CD8-positive, alpha-beta memory T cell (primary cell): ENCODE data around the gene ATXN10. TPM values are rescaled to one million over a fixed set of nuclear protein-coding genes. Genes with fewer than 3 reads are reported as not detected.

Experiments
- CTCF ChIA-PET: fragments of 350-600 bp; sonication (Branson Sonifier 250); formaldehyde crosslinking; loops from one replicate; lab custom pipeline; 2021; ENCODE audit warnings: antibody characterized with exemption; lab: Charles Lee
- POLR2A ChIA-PET: fragments of 350-600 bp; sonication (Branson Sonifier 250); formaldehyde crosslinking; loops from one replicate; lab custom pipeline; 2021; ENCODE audit warnings: antibody characterized with exemption; lab: Charles Lee
- DNase-seq, 5 donors: peaks; one replicate each; pipeline versions ENCODE4 v3.0.0 to v3.0.0-alpha.2; 2020 to 2022; ENCODE audit warnings: mixed read lengths in 1 of 5
- H3K27ac ChIP-seq: one replicate; pipeline ENCODE4 v1.7.0; 2013; ENCODE audit warnings: low read depth, mild to moderate bottlenecking, low read length, moderate library complexity
- H3K27me3 ChIP-seq: 2 replicates; pipeline ENCODE4 v1.7.0; 2013; ENCODE audit warnings: low read length, mild to moderate bottlenecking; ENCODE audit not compliant: insufficient read depth, poor library complexity, severe bottlenecking
- H3K36me3 ChIP-seq: 2 replicates; pipeline ENCODE4 v1.7.0; 2013; ENCODE audit warnings: mild to moderate bottlenecking, low read length, moderate library complexity; ENCODE audit not compliant: insufficient read depth
- H3K4me1 ChIP-seq: 2 replicates; pipeline ENCODE4 v1.7.0; 2013; ENCODE audit warnings: mild to moderate bottlenecking, low read length, moderate library complexity; ENCODE audit not compliant: insufficient read depth
- H3K4me3 ChIP-seq: 2 replicates; pipeline ENCODE4 v1.7.0; 2013; ENCODE audit warnings: mild to moderate bottlenecking, low read length
- H3K9me3 ChIP-seq: 2 replicates; pipeline ENCODE4 v1.7.0; 2013; ENCODE audit warnings: mild to moderate bottlenecking, low read length
- H3K27ac Mint-ChIP-seq, 8 donors: one replicate each; pipeline ENCODE4 v1.8.0; 2020 to 2021; ENCODE audit warnings: mixed read lengths in 8 of 8, mild to moderate bottlenecking in 6 of 8, inconsistent platforms in 3 of 8, moderate library complexity in 3 of 8
- H3K27me3 Mint-ChIP-seq, 2 donors: one replicate each; pipeline ENCODE4 v1.8.0; 2020 to 2021; ENCODE audit warnings: mixed read lengths in 2 of 2, mild to moderate bottlenecking in 1 of 2, moderate library complexity in 1 of 2
- H3K36me3 Mint-ChIP-seq, 3 donors: one replicate each; pipeline ENCODE4 v1.8.0; 2020 to 2021; ENCODE audit warnings: mixed read lengths in 3 of 3, inconsistent platforms in 1 of 3, mild to moderate bottlenecking in 1 of 3
- H3K4me1 Mint-ChIP-seq, 3 donors: one replicate each; pipeline ENCODE4 v1.8.0; 2020 to 2021; ENCODE audit warnings: mixed read lengths in 3 of 3, inconsistent platforms in 1 of 3, mild to moderate bottlenecking in 1 of 3
- H3K4me3 Mint-ChIP-seq, 7 donors: one replicate each; pipeline ENCODE4 v1.8.0; 2020 to 2021; ENCODE audit warnings: mixed read lengths in 7 of 7, mild to moderate bottlenecking in 6 of 7, moderate library complexity in 4 of 7, inconsistent platforms in 2 of 7
- H3K9me3 Mint-ChIP-seq, 5 donors: one replicate each; pipeline ENCODE4 v1.8.0; 2020 to 2022; ENCODE audit warnings: mixed read lengths in 5 of 5, mild to moderate bottlenecking in 3 of 5, moderate library complexity in 2 of 5, inconsistent platforms in 1 of 5
- polyA plus RNA-seq: library from polyadenylated mRNA; unstranded; fragments of 300-500 nt; fragmentation: Illumina TruSeq; gene quantifications from one replicate; pipeline ENCODE4 v1.2.3, GENCODE V29; 2021
- total RNA-seq, 2 experiments: library from RNA; stranded (reverse); gene quantifications; one replicate each; pipeline ENCODE4 v1.2.3, GENCODE V29; 2021

The ATXN10 gene
- total and polyA plus RNA-seq, 3 experiments from 2014 or later = 95.7 to 123 (median 122) TPM

DNA sequence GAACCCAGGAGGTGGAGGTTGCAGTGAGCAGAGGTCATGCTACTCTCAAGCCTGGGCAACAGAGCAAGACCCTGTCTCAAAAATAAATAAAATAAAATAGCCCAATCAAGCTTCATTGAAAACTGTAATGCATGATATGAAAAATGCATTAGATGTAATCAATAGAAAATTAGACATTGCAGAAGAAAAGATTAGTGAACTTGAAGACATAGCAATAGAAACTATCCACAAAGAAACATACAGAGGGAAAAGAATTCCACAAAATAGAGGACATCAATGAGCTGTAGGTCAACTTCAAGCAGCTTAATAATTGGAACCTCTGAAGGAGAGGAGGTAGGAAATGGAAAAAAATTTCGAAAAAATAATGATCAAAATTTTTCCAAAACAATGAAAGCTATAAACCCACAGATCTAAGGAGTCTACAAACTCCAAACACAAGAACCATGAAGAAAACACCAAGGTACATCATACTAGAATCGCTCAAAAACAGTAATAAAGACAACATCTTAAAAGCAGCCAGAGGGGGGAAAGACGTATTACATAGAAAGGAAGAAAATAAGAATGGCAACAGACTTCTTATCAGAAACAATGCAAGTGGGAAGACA lies 201.1 kb downstream of the ATXN10 start:
- Histone ChIP-seq H3K9me3 (no peaks in the 10 kb centered on the region), H3K4me1 (no peaks in the 10 kb centered on the region), H3K36me3 (no peaks in the 10 kb centered on the region), H3K4me3 (no peak overlapping the region), H3K27ac (no peak overlapping the region), H3K27me3 (peaks cover 7% of the 10 kb centered on the region)
- H3K36me3 Mint-ChIP-seq = peaks cover 0 to 15% (median 2%) of the 10 kb centered on the region in 3 donors
- ChIA-PET POLR2A (no interaction called here), CTCF (interaction anchor here (0.5 kb wide), 1 partner anchor 227 kb away, joined by 3 read pairs; no protein-coding TSS in a partner anchor)
- DNase-seq = no peak
- H3K4me3 Mint-ChIP-seq = no peak overlapping the region
- H3K27me3 Mint-ChIP-seq = peaks cover 16 to 19% of the 10 kb centered on the region in 2 donors
- no peaks in the 10 kb centered on the region for H3K4me1 Mint-ChIP-seq
- H3K9me3 Mint-ChIP-seq = peaks cover 3 to 22% (median 11%) of the 10 kb centered on the region in 5 donors
- no peak overlapping the region for H3K27ac Mint-ChIP-seq

DNA sequence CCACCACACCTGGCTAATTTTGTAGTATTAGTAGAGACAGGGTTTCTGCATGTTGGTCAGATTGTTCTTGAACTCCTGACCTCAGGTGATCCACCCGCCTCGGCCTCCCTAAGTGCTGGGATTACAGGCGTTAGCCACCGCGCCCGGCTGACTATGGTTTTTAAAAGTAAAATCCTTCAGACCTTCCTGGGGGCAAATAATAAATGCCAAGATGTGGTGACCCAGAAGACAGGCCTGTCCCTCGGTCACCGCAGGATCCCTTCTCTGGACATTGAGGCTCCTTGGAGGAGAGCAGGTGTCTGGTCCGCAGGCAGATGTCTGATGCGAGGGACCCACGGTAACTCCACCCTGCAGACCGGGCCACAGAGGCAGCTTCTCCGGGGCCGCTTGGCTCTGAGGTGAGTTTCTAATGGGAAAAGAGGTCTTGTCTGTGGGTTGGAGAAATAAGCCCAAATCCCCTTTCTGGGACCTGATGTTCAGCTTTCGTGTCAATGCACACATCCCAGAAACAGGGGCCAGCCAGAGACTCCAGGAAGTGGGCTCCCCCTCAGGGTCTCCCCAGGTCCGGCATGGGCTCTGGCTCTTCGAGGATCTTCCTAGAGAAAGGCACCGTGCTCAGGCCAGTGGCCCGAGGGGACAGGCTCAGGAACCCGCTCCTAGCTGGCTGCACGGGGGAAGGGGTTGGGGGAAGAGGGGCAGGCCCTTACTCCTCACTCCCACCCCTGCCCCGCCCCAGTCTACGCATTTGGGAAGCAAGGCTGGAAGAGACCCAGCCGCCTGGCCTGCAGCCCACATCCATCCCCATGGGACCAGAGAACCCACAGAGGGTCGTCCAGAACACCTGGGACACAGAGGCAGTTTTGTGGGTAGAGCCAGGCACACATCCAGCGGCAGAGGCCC lies 204.8 kb downstream of the ATXN10 start:
- H3K27me3 Mint-ChIP-seq = peaks cover 15 to 26% of the 10 kb centered on the region in 2 donors
- CTCF ChIA-PET = interaction anchor here (2.1 kb wide), 1 partner anchor 13 kb away, joined by 8 read pairs; no protein-coding TSS in a partner anchor
- Histone ChIP-seq H3K4me3 (no peak overlapping the region), H3K36me3 (no peaks in the 10 kb centered on the region), H3K4me1 (no peaks in the 10 kb centered on the region), H3K27me3 (peaks cover 5% of the 10 kb centered on the region), H3K9me3 (no peaks in the 10 kb centered on the region), H3K27ac (no peak overlapping the region)
- H3K4me3 Mint-ChIP-seq = no peak overlapping the region
- DNase-seq = no peak
- H3K9me3 Mint-ChIP-seq = peaks cover 3 to 17% (median 11%) of the 10 kb centered on the region in 5 donors
- H3K4me1 Mint-ChIP-seq = peaks cover 0 to 4% (median 0%) of the 10 kb centered on the region in 3 donors
- peaks cover 0 to 8% (median 0%) of the 10 kb centered on the region in 3 donors for H3K36me3 Mint-ChIP-seq
- POLR2A ChIA-PET = no interaction called here
- H3K27ac Mint-ChIP-seq = no peak overlapping the region

GRCh38 chr22:45877036-45877380 lies 205.4 kb downstream of the ATXN10 start:
- Histone ChIP-seq H3K36me3 (no peaks in the 10 kb centered on the region), H3K4me1 (no peaks in the 10 kb centered on the region), H3K27ac (no peak overlapping the region), H3K9me3 (no peaks in the 10 kb centered on the region), H3K4me3 (no peak overlapping the region), H3K27me3 (peaks cover 7% of the 10 kb centered on the region)
- H3K27ac Mint-ChIP-seq = no peak overlapping the region
- POLR2A ChIA-PET = no interaction called here
- H3K9me3 Mint-ChIP-seq = peaks cover 3 to 13% (median 11%) of the 10 kb centered on the region in 5 donors
- peaks cover 0 to 4% (median 0%) of the 10 kb centered on the region in 3 donors for H3K4me1 Mint-ChIP-seq
- H3K27me3 Mint-ChIP-seq = peaks cover 20 to 31% of the 10 kb centered on the region in 2 donors
- CTCF ChIA-PET = no interaction called here
- peaks cover 0 to 8% (median 0%) of the 10 kb centered on the region in 3 donors for H3K36me3 Mint-ChIP-seq
- no peak overlapping the region for H3K4me3 Mint-ChIP-seq
- DNase-seq = no peak

- H3K36me3 Mint-ChIP-seq = peaks cover 0 to 3% (median 0%) of the 10 kb centered on the region in 3 donors
- no peak overlapping the region for H3K4me3 Mint-ChIP-seq
- peak in 1 of 5 donors; percentile 31 for DNase-seq
- ChIA-PET CTCF (no interaction called here), POLR2A (no interaction called here)
- peaks cover 3 to 9% (median 8%) of the 10 kb centered on the region in 5 donors for H3K9me3 Mint-ChIP-seq
- H3K27ac Mint-ChIP-seq = peak overlapping the region in 1 of 8 donors; percentile 50
- no peaks in the 10 kb centered on the region for H3K36me3 ChIP-seq
- H3K4me1 Mint-ChIP-seq = peaks cover 0 to 4% (median 0%) of the 10 kb centered on the region in 3 donors
- no peaks in the 10 kb centered on the region for H3K9me3 ChIP-seq
- no peak overlapping the region for H3K27ac ChIP-seq
- H3K4me1 ChIP-seq = no peaks in the 10 kb centered on the region
- H3K4me3 ChIP-seq = no peak overlapping the region
- H3K27me3 Mint-ChIP-seq = peaks cover 25 to 38% of the 10 kb centered on the region in 2 donors
- peaks cover 7% of the 10 kb centered on the region for H3K27me3 ChIP-seq
Observed at GRCh38 chr22:45877651-45878050, 206.0 kb downstream of the ATXN10 start.

DNA sequence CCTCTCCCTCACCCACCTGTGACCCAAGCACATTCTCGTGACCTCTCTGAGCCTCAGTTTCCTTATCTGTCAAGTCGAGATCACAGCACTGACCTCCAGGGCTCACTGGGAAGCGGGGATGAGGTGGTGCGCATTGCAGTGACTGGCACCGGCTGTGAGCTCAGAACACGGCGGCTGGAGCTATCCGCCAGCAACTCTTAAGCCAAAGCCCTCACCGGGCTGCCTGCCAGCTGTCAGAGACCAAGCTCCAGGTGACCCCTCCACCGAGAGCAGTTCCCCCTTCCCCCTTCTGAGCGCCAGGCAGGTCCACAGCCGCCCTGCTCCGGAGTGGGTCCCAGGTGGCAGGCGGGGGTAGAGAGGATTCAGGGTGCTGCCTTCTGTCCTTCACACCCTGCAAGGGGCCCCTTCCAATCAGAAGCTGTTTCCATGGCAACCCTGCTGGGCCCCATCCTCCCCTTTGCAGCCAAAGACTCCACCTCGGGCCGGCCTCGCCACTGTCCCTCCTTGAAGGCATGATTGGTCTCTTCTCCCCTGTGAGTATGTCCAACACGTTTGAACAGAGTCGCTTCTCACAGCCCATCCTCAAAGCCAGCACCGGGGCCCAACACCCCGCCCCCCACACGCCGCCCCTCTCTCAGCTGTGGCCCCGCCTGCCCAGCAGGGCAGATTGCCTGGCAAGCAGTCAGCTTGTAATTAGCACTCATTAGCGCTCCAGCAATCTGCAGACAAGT lies 206.6 kb downstream of the ATXN10 start:
- peaks cover 0 to 4% (median 0%) of the 10 kb centered on the region in 3 donors for H3K4me1 Mint-ChIP-seq
- H3K4me1 ChIP-seq = no peaks in the 10 kb centered on the region
- peak in 1 of 5 donors; percentile 35 for DNase-seq
- no peak overlapping the region for H3K4me3 Mint-ChIP-seq
- H3K36me3 Mint-ChIP-seq = no peaks in the 10 kb centered on the region
- no peak overlapping the region for H3K27ac ChIP-seq
- H3K27me3 Mint-ChIP-seq = peaks cover 25 to 32% of the 10 kb centered on the region in 2 donors
- no peak overlapping the region for H3K4me3 ChIP-seq
- H3K27ac Mint-ChIP-seq = peak overlapping the region in 1 of 8 donors; percentile 50
- POLR2A ChIA-PET = no interaction called here
- no peaks in the 10 kb centered on the region for H3K36me3 ChIP-seq
- H3K9me3 Mint-ChIP-seq = peaks cover 0 to 3% (median 2%) of the 10 kb centered on the region in 5 donors
- peaks cover 7% of the 10 kb centered on the region for H3K27me3 ChIP-seq
- no peaks in the 10 kb centered on the region for H3K9me3 ChIP-seq
- CTCF ChIA-PET = no interaction called here

- no peaks in the 10 kb centered on the region for H3K36me3 ChIP-seq
- ChIA-PET POLR2A (no interaction called here), CTCF (no interaction called here)
- H3K4me1 ChIP-seq = no peaks in the 10 kb centered on the region
- H3K27ac Mint-ChIP-seq = peak overlapping the region in 1 of 8 donors; percentile 38
- no peak overlapping the region for H3K27ac ChIP-seq
- DNase-seq = no peak
- no peaks in the 10 kb centered on the region for H3K36me3 Mint-ChIP-seq
- H3K9me3 Mint-ChIP-seq = peaks cover 0 to 3% (median 0%) of the 10 kb centered on the region in 5 donors
- H3K27me3 Mint-ChIP-seq = peaks cover 29 to 37% of the 10 kb centered on the region in 2 donors
- no peaks in the 10 kb centered on the region for H3K9me3 ChIP-seq
- H3K4me3 Mint-ChIP-seq = no peak overlapping the region
- peaks cover 0 to 4% (median 0%) of the 10 kb centered on the region in 3 donors for H3K4me1 Mint-ChIP-seq
- H3K4me3 ChIP-seq = no peak overlapping the region
- peaks cover 7% of the 10 kb centered on the region for H3K27me3 ChIP-seq
Observed at GRCh38 chr22:45878901-45879551, 207.4 kb downstream of the ATXN10 start.

- H3K27me3 ChIP-seq = peaks cover 7% of the 10 kb centered on the region
- CTCF ChIA-PET = no interaction called here
Observed at GRCh38 chr22:45879552-45879949, 207.9 kb downstream of the ATXN10 start.

More at GRCh38 chr22:45879552-45879949, 207.9 kb downstream of the ATXN10 start:
- Mint-ChIP-seq H3K27ac (no peak overlapping the region), H3K4me3 (no peak overlapping the region), H3K9me3 (peaks cover 0 to 3% (median 0%) of the 10 kb centered on the region in 5 donors), H3K4me1 (peaks cover 0 to 4% (median 0%) of the 10 kb centered on the region in 3 donors), H3K27me3 (peaks cover 29 to 37% of the 10 kb centered on the region in 2 donors), H3K36me3 (no peaks in the 10 kb centered on the region)
- H3K4me1 ChIP-seq = no peaks in the 10 kb centered on the region
- H3K4me3 ChIP-seq = no peak overlapping the region
- no peak overlapping the region for H3K27ac ChIP-seq
- POLR2A ChIA-PET = no interaction called here
- no peaks in the 10 kb centered on the region for H3K9me3 ChIP-seq
- DNase-seq = no peak
- H3K36me3 ChIP-seq = no peaks in the 10 kb centered on the region
